ENCODE data around the gene CNMD.
"Not testable (repeated sequence)": the region's sequence is repeated elsewhere in the genome, so short reads cannot be mapped to it uniquely, and the experiment has no call there.

The CNMD gene

GRCh38 chr13:52708266-52708665 lies 31.4 kb downstream of the CNMD start:
- H3K4me1 ChIP-seq (ENCODE audit: control insufficient read depth, insufficient read depth, low read length); H3K27me3 ChIP-seq (ENCODE audit: control insufficient read depth, insufficient read depth, low read length); H3K4me3 ChIP-seq (ENCODE audit: low read length); H3K9ac ChIP-seq (ENCODE audit: low read length); H3K36me3 ChIP-seq (ENCODE audit: control insufficient read depth, insufficient read depth, low read length); H3K27ac ChIP-seq (ENCODE audit: low read depth, low read length): not testable (repeated sequence)

GRCh38 chr13:52707375-52707774 lies 32.2 kb downstream of the CNMD start:
- H3K36me3 ChIP-seq (ENCODE audit: control insufficient read depth, insufficient read depth, low read length): no peaks in the 10 kb centered on the region
- H3K27ac ChIP-seq (ENCODE audit: low read depth, low read length): no peak overlapping the region
- H3K4me1 ChIP-seq (ENCODE audit: control insufficient read depth, insufficient read depth, low read length): no peaks in the 10 kb centered on the region
- H3K27me3 ChIP-seq (ENCODE audit: control insufficient read depth, insufficient read depth, low read length): no peaks in the 10 kb centered on the region
- no peak overlapping the region for H3K9ac ChIP-seq (ENCODE audit: low read length)
- H3K4me3 ChIP-seq (ENCODE audit: low read length): no peak overlapping the region

- no peaks in the 10 kb centered on the region for H3K4me1 ChIP-seq (ENCODE audit: control insufficient read depth, insufficient read depth, low read length)
- H3K9ac ChIP-seq (ENCODE audit: low read length): no peak overlapping the region
Measured at GRCh38 chr13:52706081-52706480, 33.5 kb downstream of the CNMD start.

GRCh38 chr13:52703482-52703881 lies 36.1 kb downstream of the CNMD start:
- H3K27ac ChIP-seq (ENCODE audit: low read depth, low read length): no peak overlapping the region
- H3K4me1 ChIP-seq (ENCODE audit: control insufficient read depth, insufficient read depth, low read length): no peaks in the 10 kb centered on the region
- H3K9ac ChIP-seq (ENCODE audit: low read length): no peak overlapping the region
- H3K4me3 ChIP-seq (ENCODE audit: low read length): no peak overlapping the region
- H3K36me3 ChIP-seq (ENCODE audit: control insufficient read depth, insufficient read depth, low read length): no peaks in the 10 kb centered on the region
- no peaks in the 10 kb centered on the region for H3K27me3 ChIP-seq (ENCODE audit: control insufficient read depth, insufficient read depth, low read length)

More at GRCh38 chr13:52706081-52706480, 33.5 kb downstream of the CNMD start:
- Histone ChIP-seq H3K36me3 (ENCODE audit: control insufficient read depth, insufficient read depth, low read length) (no peaks in the 10 kb centered on the region), H3K4me3 (ENCODE audit: low read length) (no peak overlapping the region), H3K27me3 (ENCODE audit: control insufficient read depth, insufficient read depth, low read length) (no peaks in the 10 kb centered on the region), H3K27ac (ENCODE audit: low read depth, low read length) (no peak overlapping the region)

DNA sequence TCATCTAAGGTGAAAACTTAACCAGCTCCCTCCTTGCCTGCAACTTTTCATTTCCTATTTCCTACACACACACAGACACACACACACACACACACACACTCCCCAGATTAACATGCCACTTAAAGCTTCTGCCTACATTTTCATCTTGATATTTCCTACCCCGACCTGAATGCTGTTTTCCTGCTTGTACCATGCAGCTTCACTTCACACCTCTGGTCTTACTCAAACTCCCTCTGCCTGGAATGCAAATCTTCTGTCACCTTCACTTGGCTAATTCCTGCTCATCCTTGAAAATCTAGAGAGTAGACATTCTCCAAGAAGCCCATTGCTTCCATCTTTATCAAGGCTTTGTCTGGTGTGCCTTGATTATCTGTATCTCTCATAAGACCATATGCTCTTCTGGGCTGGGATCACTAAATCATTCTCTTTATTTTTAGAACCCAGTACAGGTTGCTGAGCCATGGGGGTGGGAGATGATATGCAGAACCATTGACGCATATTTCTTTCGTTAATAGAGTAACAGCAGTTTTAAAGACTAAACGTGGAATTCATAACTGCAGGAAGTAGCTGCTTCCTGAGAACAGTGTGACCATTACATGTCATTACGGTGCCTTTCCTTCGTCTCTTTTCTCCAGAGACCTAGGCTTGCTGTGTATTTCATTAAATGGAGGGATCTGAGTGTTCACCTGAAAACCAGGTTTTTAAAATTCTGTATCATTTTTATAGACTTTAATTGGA lies 37.7 kb downstream of the CNMD start:
- no peaks in the 10 kb centered on the region for H3K27me3 ChIP-seq (ENCODE audit: control insufficient read depth, insufficient read depth, low read length)
- H3K4me3 ChIP-seq (ENCODE audit: low read length): no peak overlapping the region
- H3K36me3 ChIP-seq (ENCODE audit: control insufficient read depth, insufficient read depth, low read length): no peaks in the 10 kb centered on the region
- H3K9ac ChIP-seq (ENCODE audit: low read length): no peak overlapping the region
- no peak overlapping the region for H3K27ac ChIP-seq (ENCODE audit: low read depth, low read length)
- no peaks in the 10 kb centered on the region for H3K4me1 ChIP-seq (ENCODE audit: control insufficient read depth, insufficient read depth, low read length)

- Histone ChIP-seq H3K4me3 (ENCODE audit: low read length) (no peak overlapping the region), H3K27ac (ENCODE audit: low read depth, low read length) (no peak overlapping the region), H3K4me1 (ENCODE audit: control insufficient read depth, insufficient read depth, low read length) (no peaks in the 10 kb centered on the region), H3K36me3 (ENCODE audit: control insufficient read depth, insufficient read depth, low read length) (peaks cover under 1% of the 10 kb centered on the region), H3K27me3 (ENCODE audit: control insufficient read depth, insufficient read depth, low read length) (no peaks in the 10 kb centered on the region), H3K9ac (ENCODE audit: low read length) (no peak overlapping the region)
Measured at GRCh38 chr13:52696566-52696965, 43.1 kb downstream of the CNMD start.

- H3K36me3 ChIP-seq (ENCODE audit: control insufficient read depth, insufficient read depth, low read length): peaks cover 2% of the 10 kb centered on the region
- H3K27ac ChIP-seq (ENCODE audit: low read depth, low read length): no peak overlapping the region
- H3K4me1 ChIP-seq (ENCODE audit: control insufficient read depth, insufficient read depth, low read length): no peaks in the 10 kb centered on the region
- H3K27me3 ChIP-seq (ENCODE audit: control insufficient read depth, insufficient read depth, low read length): no peaks in the 10 kb centered on the region
- H3K4me3 ChIP-seq (ENCODE audit: low read length): no peak overlapping the region
- H3K9ac ChIP-seq (ENCODE audit: low read length): no peak overlapping the region
Measured at GRCh38 chr13:52695856-52696255, 43.8 kb downstream of the CNMD start.

DNA sequence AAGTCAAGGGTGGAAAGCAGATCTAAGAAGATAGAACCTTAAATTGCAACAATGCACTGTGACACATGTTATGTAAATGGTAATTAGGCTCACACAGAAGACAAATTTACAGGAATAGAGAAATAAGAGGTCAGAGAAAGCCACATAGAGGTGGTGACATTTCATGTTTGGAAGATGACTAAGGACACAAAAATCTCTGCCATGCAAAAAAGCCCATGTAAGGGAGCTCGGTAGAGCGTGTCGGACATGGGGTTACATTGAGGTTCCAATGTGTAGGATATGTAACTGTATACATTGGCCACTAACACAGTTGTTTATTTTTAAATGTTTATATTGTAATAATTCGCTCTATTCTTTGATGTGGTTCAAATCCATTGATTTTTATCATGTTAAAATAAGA lies 53.2 kb downstream of the CNMD start:
- peaks cover 14% of the 10 kb centered on the region for H3K36me3 ChIP-seq (ENCODE audit: control insufficient read depth, insufficient read depth, low read length)

DNA sequence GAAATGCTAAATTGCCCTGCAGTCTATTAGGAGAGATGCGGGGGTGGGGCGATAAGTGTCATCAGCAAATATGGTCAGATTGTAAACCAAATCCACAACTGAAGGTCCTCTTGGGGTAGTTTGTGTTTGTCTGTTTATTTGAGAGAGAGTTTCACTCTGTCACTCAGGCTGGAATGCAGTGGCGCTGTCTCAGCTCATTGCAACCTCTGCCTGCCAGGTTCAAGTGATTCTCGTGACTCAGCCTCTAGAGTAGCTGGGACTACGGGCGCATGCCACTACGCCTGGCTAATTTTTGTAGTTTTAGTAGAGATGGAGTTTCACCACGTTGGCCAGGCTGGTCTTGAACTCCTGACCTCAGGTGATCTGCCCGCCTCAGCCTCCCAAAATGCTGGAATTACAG lies 53.8 kb downstream of the CNMD start:
- H3K9ac ChIP-seq (ENCODE audit: low read length); H3K4me3 ChIP-seq (ENCODE audit: low read length); H3K27me3 ChIP-seq (ENCODE audit: control insufficient read depth, insufficient read depth, low read length); H3K4me1 ChIP-seq (ENCODE audit: control insufficient read depth, insufficient read depth, low read length); H3K27ac ChIP-seq (ENCODE audit: low read depth, low read length): not testable (repeated sequence)
- H3K36me3 ChIP-seq (ENCODE audit: control insufficient read depth, insufficient read depth, low read length): peaks cover 14% of the 10 kb centered on the region

More for the DNA sequence above, 53.2 kb downstream of the CNMD start:
- no peak overlapping the region for H3K27ac ChIP-seq (ENCODE audit: low read depth, low read length)
- H3K4me3 ChIP-seq (ENCODE audit: low read length): no peak overlapping the region
- H3K9ac ChIP-seq (ENCODE audit: low read length): no peak overlapping the region
- H3K27me3 ChIP-seq (ENCODE audit: control insufficient read depth, insufficient read depth, low read length): no peaks in the 10 kb centered on the region
- no peaks in the 10 kb centered on the region for H3K4me1 ChIP-seq (ENCODE audit: control insufficient read depth, insufficient read depth, low read length)

GRCh38 chr13:52677823-52678222 lies 61.8 kb downstream of the CNMD start:
- Histone ChIP-seq H3K27ac (ENCODE audit: low read depth, low read length) (no peak overlapping the region), H3K4me3 (ENCODE audit: low read length) (no peak overlapping the region), H3K27me3 (ENCODE audit: control insufficient read depth, insufficient read depth, low read length) (no peaks in the 10 kb centered on the region), H3K4me1 (ENCODE audit: control insufficient read depth, insufficient read depth, low read length) (no peaks in the 10 kb centered on the region), H3K9ac (ENCODE audit: low read length) (no peak overlapping the region), H3K36me3 (ENCODE audit: control insufficient read depth, insufficient read depth, low read length) (peaks cover 8% of the 10 kb centered on the region)

GRCh38 chr13:52673465-52673864 lies 66.2 kb downstream of the CNMD start:
- H3K9ac ChIP-seq (ENCODE audit: low read length): no peak overlapping the region
- peaks cover 3% of the 10 kb centered on the region for H3K36me3 ChIP-seq (ENCODE audit: control insufficient read depth, insufficient read depth, low read length)
- no peak overlapping the region for H3K27ac ChIP-seq (ENCODE audit: low read depth, low read length)
- no peaks in the 10 kb centered on the region for H3K4me1 ChIP-seq (ENCODE audit: control insufficient read depth, insufficient read depth, low read length)
- H3K4me3 ChIP-seq (ENCODE audit: low read length): no peak overlapping the region
- no peaks in the 10 kb centered on the region for H3K27me3 ChIP-seq (ENCODE audit: control insufficient read depth, insufficient read depth, low read length)

DNA sequence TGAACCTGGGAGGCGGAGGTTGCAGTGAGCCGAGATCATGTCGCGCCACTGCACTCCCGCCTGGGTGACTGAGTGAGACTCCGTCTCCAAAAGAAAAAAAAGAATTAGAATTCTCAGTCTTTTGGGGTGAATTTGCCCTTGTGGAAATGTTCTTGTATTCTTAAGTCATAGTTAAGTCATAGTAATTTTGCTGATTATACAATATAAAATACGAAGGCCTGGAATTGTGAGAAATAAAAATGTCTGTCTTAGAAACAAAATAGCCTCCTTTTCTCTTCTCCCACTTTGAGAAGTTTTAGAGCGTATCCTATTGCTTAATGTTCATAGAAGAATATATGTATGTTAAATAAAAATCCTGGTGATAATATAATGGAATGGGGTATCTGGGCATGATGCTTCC lies 68.9 kb downstream of the CNMD start:
- Histone ChIP-seq H3K4me3 (ENCODE audit: low read length) (no peak overlapping the region), H3K27ac (ENCODE audit: low read depth, low read length) (no peak overlapping the region), H3K36me3 (ENCODE audit: control insufficient read depth, insufficient read depth, low read length) (no peaks in the 10 kb centered on the region), H3K27me3 (ENCODE audit: control insufficient read depth, insufficient read depth, low read length) (no peaks in the 10 kb centered on the region), H3K4me1 (ENCODE audit: control insufficient read depth, insufficient read depth, low read length) (no peaks in the 10 kb centered on the region), H3K9ac (ENCODE audit: low read length) (no peak overlapping the region)

- Histone ChIP-seq H3K27me3 (ENCODE audit: control insufficient read depth, insufficient read depth, low read length) (no peaks in the 10 kb centered on the region), H3K36me3 (ENCODE audit: control insufficient read depth, insufficient read depth, low read length) (no peaks in the 10 kb centered on the region)
Measured at GRCh38 chr13:52669677-52670076, 69.9 kb downstream of the CNMD start.

More at GRCh38 chr13:52669677-52670076, 69.9 kb downstream of the CNMD start:
- H3K27ac ChIP-seq (ENCODE audit: low read depth, low read length): no peak overlapping the region
- H3K4me1 ChIP-seq (ENCODE audit: control insufficient read depth, insufficient read depth, low read length): no peaks in the 10 kb centered on the region
- H3K4me3 ChIP-seq (ENCODE audit: low read length): no peak overlapping the region
- no peak overlapping the region for H3K9ac ChIP-seq (ENCODE audit: low read length)
